ENCODE results near the gene QPCTL. TPM values are rescaled to one million over a fixed set of nuclear protein-coding genes. Genes with fewer than 3 reads are reported as not detected.

Gene QPCTL
- total and polyA plus RNA-seq, 10 of the 15 experiments (the other 5 are each of a cell fraction or from before 2014, with no cell fraction given): 1.1 to 22.6 (median 11.2) TPM

DNA sequence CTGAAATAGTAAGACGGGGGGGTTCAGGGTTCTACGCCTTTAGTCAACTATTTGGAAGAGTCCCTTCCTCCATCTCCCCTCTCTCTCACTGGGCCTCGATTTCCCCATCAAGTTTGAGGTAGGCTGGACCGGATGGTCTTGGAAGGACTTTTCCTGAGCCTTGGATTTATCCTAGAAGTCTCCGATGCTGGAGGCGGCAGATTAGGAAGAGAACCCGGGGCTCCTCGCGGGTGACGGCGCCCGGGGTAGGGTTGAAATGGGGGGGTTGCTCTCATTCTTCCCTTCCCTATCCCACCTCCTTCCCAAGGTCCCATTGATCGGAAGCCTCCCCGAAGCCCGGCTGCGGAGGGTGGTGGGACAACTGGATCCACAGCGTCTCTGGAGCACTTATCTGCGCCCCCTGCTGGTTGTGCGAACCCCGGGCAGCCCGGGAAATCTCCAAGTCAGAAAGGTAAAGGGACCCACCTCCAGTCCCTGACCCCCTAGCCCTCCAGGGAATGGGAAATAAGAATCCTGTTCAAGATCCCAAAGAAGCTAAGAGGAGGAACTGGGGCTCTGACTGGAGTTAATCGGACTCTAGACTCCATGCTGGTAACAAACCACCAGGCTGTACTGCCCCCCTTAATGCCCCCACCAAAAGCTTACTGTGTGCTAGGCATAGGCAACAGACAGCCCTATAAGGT, 781 bp downstream of the QPCTL start:
- Histone ChIP-seq H3K9me3 (replicated peaks; ENCODE audit: control insufficient read depth, insufficient read depth, low read length) (no peaks in the 10 kb centered on the region), H4K20me1 (ENCODE audit: control insufficient read depth, insufficient read depth) (no peaks in the 10 kb centered on the region), H2AFZ (ENCODE audit: control insufficient read depth, low read depth, low read length) (peak overlapping the region; percentile 64), H3K4me1 (ENCODE audit: control insufficient read depth, insufficient read depth, low read length) (peaks cover 10% of the 10 kb centered on the region), H3K79me2 (ENCODE audit: control insufficient read depth, insufficient read depth, low read length) (peaks cover 31% of the 10 kb centered on the region), H3K4me3 (peak overlapping the region; percentile 76), H3K36me3 (ENCODE audit: control insufficient read depth in 2 of 2, insufficient read depth in 2 of 2, low read length in 1 of 2) (peaks cover 1 to 25% of the 10 kb centered on the region in 2 experiments), H3K4me2 (ENCODE audit: control insufficient read depth, insufficient read depth) (peak overlapping the region; percentile 86), H3K27ac (ENCODE audit: control insufficient read depth, insufficient read depth) (peak overlapping the region; percentile 82), H3K9ac (ENCODE audit: control insufficient read depth, insufficient read depth, low read length) (peak overlapping the region; percentile 92), H3K27me3 (replicated peaks in 1 of 2; ENCODE audit: control insufficient read depth in 2 of 2, insufficient read depth in 2 of 2, low read length in 1 of 2) (no peaks in the 10 kb centered on the region)
- SMC1A ChIA-PET (ENCODE audit: uncharacterized antibody, unreplicated experiment): interaction anchor here (0.7 to 4.5 kb wide), 18 partner anchors 10 to 129 kb away, joined by 3 to 31 read pairs (median 5); partner anchors contain the start of gene FBXO46
- DNase-seq (ENCODE audit: low read depth, low spot score) (no peak), ATAC-seq (peak; percentile 43), FAIRE-seq (no peak)
- intact Hi-C loops (cut with micrococcal nuclease; ENCODE audit: unreplicated experiment): loop anchor here (5.0 kb wide), 2 partner anchors 74 to 111 kb away; partner anchors contain the start of genes OPA3 and SIX5
- BruUV-seq (replicated peaks): TSS peak; percentile 74
- RAD21 ChIA-PET (ENCODE audit: unreplicated experiment): interaction anchor here (0.7 to 3.2 kb wide), 18 partner anchors 9 to 254 kb away, joined by 3 to 41 read pairs (median 8); partner anchors contain the start of genes DMPK, GIPR and SIX5
- under 1% methylated on average over 22 of the region's 22 CpGs for WGBS (ENCODE audit: insufficient coverage, insufficient replicate concordance, low lambda C conversion rate, missing lambda C conversion rate)
- POLR2A ChIA-PET: interaction anchor here (0.8 to 4.8 kb wide), 11 partner anchors 11 to 191 kb away, joined by 3 to 54 read pairs (median 6); partner anchors contain the start of genes FBXO46 and SIX5
- CTCF ChIA-PET: interaction anchor here (0.6 to 4.6 kb wide), 35 partner anchors 10 to 276 kb away, joined by 3 to 73 read pairs (median 5); partner anchors contain the start of genes DMWD, EML2, FBXO46 and GIPR
- in situ Hi-C loops (cut with MboI): no loop called here
- TF ChIP-seq, protein P1, sequence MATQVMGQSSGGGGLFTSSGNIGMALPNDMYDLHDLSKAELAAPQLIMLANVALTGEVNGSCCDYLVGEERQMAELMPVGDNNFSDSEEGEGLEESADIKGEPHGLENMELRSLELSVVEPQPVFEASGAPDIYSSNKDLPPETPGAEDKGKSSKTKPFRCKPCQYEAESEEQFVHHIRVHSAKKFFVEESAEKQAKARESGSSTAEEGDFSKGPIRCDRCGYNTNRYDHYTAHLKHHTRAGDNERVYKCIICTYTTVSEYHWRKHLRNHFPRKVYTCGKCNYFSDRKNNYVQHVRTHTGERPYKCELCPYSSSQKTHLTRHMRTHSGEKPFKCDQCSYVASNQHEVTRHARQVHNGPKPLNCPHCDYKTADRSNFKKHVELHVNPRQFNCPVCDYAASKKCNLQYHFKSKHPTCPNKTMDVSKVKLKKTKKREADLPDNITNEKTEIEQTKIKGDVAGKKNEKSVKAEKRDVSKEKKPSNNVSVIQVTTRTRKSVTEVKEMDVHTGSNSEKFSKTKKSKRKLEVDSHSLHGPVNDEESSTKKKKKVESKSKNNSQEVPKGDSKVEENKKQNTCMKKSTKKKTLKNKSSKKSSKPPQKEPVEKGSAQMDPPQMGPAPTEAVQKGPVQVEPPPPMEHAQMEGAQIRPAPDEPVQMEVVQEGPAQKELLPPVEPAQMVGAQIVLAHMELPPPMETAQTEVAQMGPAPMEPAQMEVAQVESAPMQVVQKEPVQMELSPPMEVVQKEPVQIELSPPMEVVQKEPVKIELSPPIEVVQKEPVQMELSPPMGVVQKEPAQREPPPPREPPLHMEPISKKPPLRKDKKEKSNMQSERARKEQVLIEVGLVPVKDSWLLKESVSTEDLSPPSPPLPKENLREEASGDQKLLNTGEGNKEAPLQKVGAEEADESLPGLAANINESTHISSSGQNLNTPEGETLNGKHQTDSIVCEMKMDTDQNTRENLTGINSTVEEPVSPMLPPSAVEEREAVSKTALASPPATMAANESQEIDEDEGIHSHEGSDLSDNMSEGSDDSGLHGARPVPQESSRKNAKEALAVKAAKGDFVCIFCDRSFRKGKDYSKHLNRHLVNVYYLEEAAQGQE (IDR thresholded peaks at IDR 0.05; ENCODE audit: low read depth, low read length): no peak
- TF ChIP-seq ZNF384 (IDR thresholded peaks at IDR 0.05; ENCODE audit: borderline replicate concordance, low read depth, low read length) (0 out of 2 replicates have a peak, but pooled peaks have one; percentile 7), HDAC6 (IDR thresholded peaks at IDR 0.05; ENCODE audit: unreplicated experiment) (no peak), MYC (IDR thresholded peaks at IDR 0.05; ENCODE audit: insufficient read depth, insufficient read length, insufficient replicate concordance, low read length, severe bottlenecking) (no peak), IRF5 (IDR thresholded peaks at IDR 0.05; ENCODE audit: borderline replicate concordance) (no peak), MTA2 (IDR thresholded peaks at IDR 0.05; ENCODE audit: low read depth) (0 out of 2 replicates have a peak, but pooled peaks have one; percentile 39), RELA (IDR thresholded peaks at IDR 0.05; ENCODE audit: borderline replicate concordance, partially characterized antibody) (peak; percentile 34), BHLHE40 (IDR thresholded peaks at IDR 0.05; ENCODE audit: borderline replicate concordance in 1 of 2, low read depth in 2 of 2, low read length in 1 of 2) (0 out of 4 replicates have a peak, but pooled peaks of 1 of the 2 experiments have one; percentile 25), SIX5 (IDR thresholded peaks at IDR 0.05; ENCODE audit: low read depth, low read length, severe bottlenecking) (no peak), IKZF1 (conservative IDR thresholded peaks at IDR 0.05) (peak; percentile 83), RAD21 (IDR thresholded peaks at IDR 0.05; ENCODE audit: insufficient read depth, low read depth, low read length) (peak; percentile 55), MEF2A (IDR thresholded peaks at IDR 0.05; ENCODE audit: insufficient read depth, low read depth, low read length) (no peak), YY1 (IDR thresholded peaks at IDR 0.05; ENCODE audit: low read depth, low read length) (peak; percentile 59; the same call in 1 of the 2 replicates)
- TF ChIP-seq, protein P2, sequence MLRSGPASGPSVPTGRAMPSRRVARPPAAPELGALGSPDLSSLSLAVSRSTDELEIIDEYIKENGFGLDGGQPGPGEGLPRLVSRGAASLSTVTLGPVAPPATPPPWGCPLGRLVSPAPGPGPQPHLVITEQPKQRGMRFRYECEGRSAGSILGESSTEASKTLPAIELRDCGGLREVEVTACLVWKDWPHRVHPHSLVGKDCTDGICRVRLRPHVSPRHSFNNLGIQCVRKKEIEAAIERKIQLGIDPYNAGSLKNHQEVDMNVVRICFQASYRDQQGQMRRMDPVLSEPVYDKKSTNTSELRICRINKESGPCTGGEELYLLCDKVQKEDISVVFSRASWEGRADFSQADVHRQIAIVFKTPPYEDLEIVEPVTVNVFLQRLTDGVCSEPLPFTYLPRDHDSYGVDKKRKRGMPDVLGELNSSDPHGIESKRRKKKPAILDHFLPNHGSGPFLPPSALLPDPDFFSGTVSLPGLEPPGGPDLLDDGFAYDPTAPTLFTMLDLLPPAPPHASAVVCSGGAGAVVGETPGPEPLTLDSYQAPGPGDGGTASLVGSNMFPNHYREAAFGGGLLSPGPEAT (IDR thresholded peaks at IDR 0.05; ENCODE audit: low read depth): peak; percentile 47
